Activated naive CD8-positive, alpha-beta T cell treated with anti-CD3 and anti-CD28 coated beads, Interleukin-2, amount 10 ng/mL, durations not matched to agents 7 days and 5 days (primary cell): ENCODE measurements around the gene TSTD2. TPM values are rescaled to one million over a fixed set of nuclear protein-coding genes. Genes with fewer than 3 reads are reported as not detected.
"Not testable (repeated sequence)": the region's sequence is repeated elsewhere in the genome, so short reads cannot be mapped to it uniquely, and the experiment has no call there.

Source experiments
- ATAC-seq: fragments of 150-1000 bp; cut with Tn5 transposase; one replicate; pipeline ENCODE4 v1.10.0; 2021; ENCODE audit warnings: low read depth, moderate library complexity
- POLR2A ChIA-PET: fragments of 350-600 bp; sonication (Branson Sonifier 250); formaldehyde crosslinking; loops from one replicate; lab custom pipeline; 2021; ENCODE audit warnings: antibody characterized with exemption; lab: Charles Lee
- DNase-seq: peaks from one replicate; pipeline ENCODE4 v3.0.0; 2021
- H3K27ac Mint-ChIP-seq: one replicate; pipeline ENCODE4 v1.8.0; 2022; ENCODE audit warnings: mild to moderate bottlenecking, mixed read lengths
- H3K27me3 Mint-ChIP-seq: one replicate; pipeline ENCODE4 v1.8.0; 2022; ENCODE audit warnings: mild to moderate bottlenecking, moderate library complexity, mixed read lengths
- H3K36me3 Mint-ChIP-seq: one replicate; pipeline ENCODE4 v1.8.0; 2021; ENCODE audit warnings: mild to moderate bottlenecking, mixed read lengths
- H3K4me1 Mint-ChIP-seq: one replicate; pipeline ENCODE4 v1.8.0; 2021; ENCODE audit warnings: mixed read lengths
- H3K4me3 Mint-ChIP-seq: one replicate; pipeline ENCODE4 v1.8.0; 2022; ENCODE audit warnings: mild to moderate bottlenecking, moderate library complexity, mixed read lengths
- H3K9me3 Mint-ChIP-seq: one replicate; pipeline ENCODE4 v1.8.0; 2021; ENCODE audit warnings: mixed read lengths
- total RNA-seq, 2 experiments: library from RNA; stranded (reverse); gene quantifications; one replicate each; pipeline ENCODE4 v1.2.3, GENCODE V29; 2021

TSTD2 gene
- total RNA-seq, 2 experiments from 2014 or later, result 17.0 to 19.6 TPM

GRCh38 chr9:97623946-97624345 is 9.2 kb downstream of the TSTD2 start:
- Mint-ChIP-seq H3K27me3 (no peaks in the 10 kb centered on the region), H3K9me3 (peaks cover 6% of the 10 kb centered on the region), H3K27ac (no peak overlapping the region), H3K4me3 (no peak overlapping the region), H3K36me3 (peaks cover 28% of the 10 kb centered on the region), H3K4me1 (peaks cover 5% of the 10 kb centered on the region)
- POLR2A ChIA-PET, result interaction anchor here (1.1 kb wide), 1 partner anchor 9 kb away, joined by 6 read pairs; the partner anchor contains the start of genes NCBP1 and TSTD2
- no peak for DNase-seq
- ATAC-seq, result no peak

GRCh38 chr9:97622483-97622882 is 10.7 kb downstream of the TSTD2 start:
- not testable (repeated sequence) for H3K4me3 Mint-ChIP-seq, H3K27ac Mint-ChIP-seq, H3K9me3 Mint-ChIP-seq, H3K27me3 Mint-ChIP-seq, ATAC-seq, DNase-seq, H3K4me1 Mint-ChIP-seq
- H3K36me3 Mint-ChIP-seq, result peaks cover 31% of the 10 kb centered on the region
- POLR2A ChIA-PET, result interaction anchor here (0.6 kb wide), 1 partner anchor 32 kb away, joined by 3 read pairs; no protein-coding TSS in a partner anchor

- H3K36me3 Mint-ChIP-seq, result peaks cover 30% of the 10 kb centered on the region
- H3K27ac Mint-ChIP-seq, result not testable (repeated sequence)
Observed at GRCh38 chr9:97620063-97620462, 13.1 kb downstream of the TSTD2 start.

GRCh38 chr9:97617939-97618416 is 15.2 kb downstream of the TSTD2 start:
- DNase-seq (no peak), ATAC-seq (no peak)
- Mint-ChIP-seq H3K9me3 (peaks cover 5% of the 10 kb centered on the region), H3K36me3 (peaks cover 23% of the 10 kb centered on the region), H3K4me1 (no peaks in the 10 kb centered on the region), H3K27ac (no peak overlapping the region), H3K4me3 (no peak overlapping the region), H3K27me3 (no peaks in the 10 kb centered on the region)
- POLR2A ChIA-PET, result no interaction called here

More at GRCh38 chr9:97620063-97620462, 13.1 kb downstream of the TSTD2 start:
- POLR2A ChIA-PET, DNase-seq, H3K27me3 Mint-ChIP-seq, H3K4me3 Mint-ChIP-seq, H3K9me3 Mint-ChIP-seq, ATAC-seq, H3K4me1 Mint-ChIP-seq: not testable (repeated sequence)

- no peaks in the 10 kb centered on the region for H3K27me3 Mint-ChIP-seq
- H3K9me3 Mint-ChIP-seq, result peaks cover 5% of the 10 kb centered on the region
- peak; percentile 47 for ATAC-seq
- no peak overlapping the region for H3K27ac Mint-ChIP-seq
- peaks cover 12% of the 10 kb centered on the region for H3K36me3 Mint-ChIP-seq
- DNase-seq, result no peak
- H3K4me3 Mint-ChIP-seq, result no peak overlapping the region
- POLR2A ChIA-PET, result interaction anchor here (1.3 kb wide), 1 partner anchor 203 kb away, joined by 5 read pairs; no protein-coding TSS in a partner anchor
- no peaks in the 10 kb centered on the region for H3K4me1 Mint-ChIP-seq
Observed at GRCh38 chr9:97615439-97616072, 17.6 kb downstream of the TSTD2 start.

GRCh38 chr9:97604901-97605645 is 28.1 kb downstream of the TSTD2 start:
- Mint-ChIP-seq H3K36me3 (peaks cover 14% of the 10 kb centered on the region), H3K4me1 (no peaks in the 10 kb centered on the region), H3K4me3 (no peak overlapping the region), H3K27me3 (no peaks in the 10 kb centered on the region), H3K9me3 (no peaks in the 10 kb centered on the region), H3K27ac (no peak overlapping the region)
- no peak for DNase-seq
- no peak for ATAC-seq
- POLR2A ChIA-PET, result no interaction called here

GRCh38 chr9:97602430-97602829 is 30.7 kb downstream of the TSTD2 start:
- no peak for DNase-seq
- no peaks in the 10 kb centered on the region for H3K9me3 Mint-ChIP-seq
- H3K4me1 Mint-ChIP-seq, result peaks cover 9% of the 10 kb centered on the region
- POLR2A ChIA-PET, result no interaction called here
- no peaks in the 10 kb centered on the region for H3K27me3 Mint-ChIP-seq
- H3K27ac Mint-ChIP-seq, result no peak overlapping the region
- H3K4me3 Mint-ChIP-seq, result no peak overlapping the region
- ATAC-seq, result no peak
- peaks cover 13% of the 10 kb centered on the region for H3K36me3 Mint-ChIP-seq

- H3K4me3 Mint-ChIP-seq, result no peak overlapping the region
- no peaks in the 10 kb centered on the region for H3K27me3 Mint-ChIP-seq
- DNase-seq (no peak), ATAC-seq (no peak)
- POLR2A ChIA-PET, result no interaction called here
- H3K4me1 Mint-ChIP-seq, result peaks cover 9% of the 10 kb centered on the region
- H3K9me3 Mint-ChIP-seq, result no peaks in the 10 kb centered on the region
- no peak overlapping the region for H3K27ac Mint-ChIP-seq
- H3K36me3 Mint-ChIP-seq, result peaks cover 10% of the 10 kb centered on the region
Observed at GRCh38 chr9:97601228-97601898, 31.8 kb downstream of the TSTD2 start.

- Mint-ChIP-seq H3K9me3 (no peaks in the 10 kb centered on the region), H3K27me3 (no peaks in the 10 kb centered on the region), H3K36me3 (peaks cover 10% of the 10 kb centered on the region), H3K27ac (no peak overlapping the region), H3K4me1 (peaks cover 9% of the 10 kb centered on the region), H3K4me3 (no peak overlapping the region)
- POLR2A ChIA-PET, result no interaction called here
- ATAC-seq, result no peak
- DNase-seq, result no peak
Observed at GRCh38 chr9:97600531-97601227, 32.5 kb downstream of the TSTD2 start.

- peaks cover 10% of the 10 kb centered on the region for H3K36me3 Mint-ChIP-seq
- H3K9me3 Mint-ChIP-seq, result no peaks in the 10 kb centered on the region
- no peak overlapping the region for H3K4me3 Mint-ChIP-seq
- H3K4me1 Mint-ChIP-seq, result peaks cover 9% of the 10 kb centered on the region
- DNase-seq (no peak), ATAC-seq (no peak)
- no peak overlapping the region for H3K27ac Mint-ChIP-seq
- POLR2A ChIA-PET, result interaction anchor here (1.3 kb wide), 2 partner anchors 34 to 129 kb away, joined by 3 read pairs; partner anchors contain the start of genes NCBP1 and TSTD2
- no peaks in the 10 kb centered on the region for H3K27me3 Mint-ChIP-seq
Observed at GRCh38 chr9:97599314-97599846, 33.8 kb downstream of the TSTD2 start.

GRCh38 chr9:97598461-97599288 is 34.5 kb downstream of the TSTD2 start:
- Mint-ChIP-seq H3K4me1 (peaks cover 9% of the 10 kb centered on the region), H3K27ac (peak overlapping the region; percentile 53), H3K36me3 (peaks cover 10% of the 10 kb centered on the region), H3K27me3 (peaks cover 1% of the 10 kb centered on the region), H3K9me3 (no peaks in the 10 kb centered on the region), H3K4me3 (peak overlapping the region; percentile 48)
- POLR2A ChIA-PET, result interaction anchor here (0.7 to 1.3 kb wide), 4 partner anchors 35 to 902 kb away, joined by 3 to 6 read pairs (median 4); partner anchors contain the start of genes NCBP1, TMOD1 and TSTD2
- DNase-seq (peak; percentile 57), ATAC-seq (peak; percentile 93)

- no peak for DNase-seq
- Mint-ChIP-seq H3K27ac (no peak overlapping the region), H3K9me3 (no peaks in the 10 kb centered on the region), H3K27me3 (peaks cover 6% of the 10 kb centered on the region), H3K4me3 (no peak overlapping the region), H3K4me1 (peaks cover 11% of the 10 kb centered on the region), H3K36me3 (peaks cover 3% of the 10 kb centered on the region)
- POLR2A ChIA-PET, result no interaction called here
- no peak for ATAC-seq
Observed at GRCh38 chr9:97596906-97597305, 36.3 kb downstream of the TSTD2 start.
